ENCODE results near the gene SPOPL. TPM values are rescaled to one million over a fixed set of nuclear protein-coding genes. Genes with fewer than 3 reads are reported as not detected.

The SPOPL gene
- total RNA-seq, 1 donor from 2014 or later, result 9.1 TPM

DNA sequence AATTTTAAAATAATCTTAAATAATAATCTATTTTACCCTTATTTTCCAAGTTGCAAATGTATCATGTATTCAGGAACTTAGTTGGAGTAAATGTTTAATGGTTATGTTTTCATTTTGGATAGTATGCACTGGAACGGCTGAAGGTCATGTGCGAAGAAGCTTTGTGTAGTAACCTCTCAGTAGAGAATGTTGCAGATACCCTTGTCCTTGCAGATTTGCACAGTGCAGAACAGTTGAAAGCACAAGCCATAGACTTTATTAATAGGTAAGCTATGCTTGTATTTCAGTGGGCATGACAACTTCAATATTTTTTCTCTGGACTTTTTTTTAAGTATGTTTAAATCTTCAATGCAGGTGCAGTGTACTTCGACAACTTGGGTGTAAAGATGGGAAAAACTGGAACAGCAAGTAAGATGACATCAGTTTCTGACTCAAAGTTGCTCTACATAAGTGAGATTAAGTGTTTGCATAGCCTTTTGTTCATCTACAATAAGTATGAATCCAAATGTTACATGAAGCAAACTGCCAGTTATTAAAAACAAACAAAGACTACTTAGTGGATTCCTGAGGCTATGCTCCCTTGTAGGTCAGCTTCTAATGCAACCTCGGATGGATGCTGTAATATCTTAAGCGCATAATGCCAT is 63.1 kb downstream of the SPOPL start:
- H3K4me3 ChIP-seq (ENCODE audit: low read depth, low read length), result no peak overlapping the region
- DNase-seq (ENCODE audit: low read depth), result no peak
- TF ChIP-seq, protein P1, sequence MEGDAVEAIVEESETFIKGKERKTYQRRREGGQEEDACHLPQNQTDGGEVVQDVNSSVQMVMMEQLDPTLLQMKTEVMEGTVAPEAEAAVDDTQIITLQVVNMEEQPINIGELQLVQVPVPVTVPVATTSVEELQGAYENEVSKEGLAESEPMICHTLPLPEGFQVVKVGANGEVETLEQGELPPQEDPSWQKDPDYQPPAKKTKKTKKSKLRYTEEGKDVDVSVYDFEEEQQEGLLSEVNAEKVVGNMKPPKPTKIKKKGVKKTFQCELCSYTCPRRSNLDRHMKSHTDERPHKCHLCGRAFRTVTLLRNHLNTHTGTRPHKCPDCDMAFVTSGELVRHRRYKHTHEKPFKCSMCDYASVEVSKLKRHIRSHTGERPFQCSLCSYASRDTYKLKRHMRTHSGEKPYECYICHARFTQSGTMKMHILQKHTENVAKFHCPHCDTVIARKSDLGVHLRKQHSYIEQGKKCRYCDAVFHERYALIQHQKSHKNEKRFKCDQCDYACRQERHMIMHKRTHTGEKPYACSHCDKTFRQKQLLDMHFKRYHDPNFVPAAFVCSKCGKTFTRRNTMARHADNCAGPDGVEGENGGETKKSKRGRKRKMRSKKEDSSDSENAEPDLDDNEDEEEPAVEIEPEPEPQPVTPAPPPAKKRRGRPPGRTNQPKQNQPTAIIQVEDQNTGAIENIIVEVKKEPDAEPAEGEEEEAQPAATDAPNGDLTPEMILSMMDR (conservative IDR thresholded peaks at IDR 0.05; ENCODE audit: low read depth, low read length), result no peak

DNA sequence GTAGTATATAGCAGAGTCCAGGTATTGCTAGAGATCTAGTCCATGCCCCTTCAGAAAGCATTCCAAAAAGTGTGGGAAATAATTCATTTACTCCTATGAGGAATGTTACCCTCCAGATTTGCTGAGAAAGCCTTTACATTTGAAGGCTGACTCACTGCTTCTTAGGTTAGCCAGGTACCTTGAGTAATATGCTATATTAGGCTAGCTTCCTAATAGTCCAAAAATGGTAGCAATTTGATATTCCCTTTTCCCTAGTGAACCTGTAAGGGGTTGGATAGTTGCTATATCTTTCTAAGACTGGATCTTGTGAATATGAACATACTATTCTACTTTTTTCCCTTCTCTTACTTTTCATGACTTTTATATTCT is 63.6 kb downstream of the SPOPL start:
- TF ChIP-seq, protein P1 (conservative IDR thresholded peaks at IDR 0.05; ENCODE audit: low read depth, low read length), result no peak
- H3K4me3 ChIP-seq (ENCODE audit: low read depth, low read length), result no peak overlapping the region
- no peak for DNase-seq (ENCODE audit: low read depth)

DNA sequence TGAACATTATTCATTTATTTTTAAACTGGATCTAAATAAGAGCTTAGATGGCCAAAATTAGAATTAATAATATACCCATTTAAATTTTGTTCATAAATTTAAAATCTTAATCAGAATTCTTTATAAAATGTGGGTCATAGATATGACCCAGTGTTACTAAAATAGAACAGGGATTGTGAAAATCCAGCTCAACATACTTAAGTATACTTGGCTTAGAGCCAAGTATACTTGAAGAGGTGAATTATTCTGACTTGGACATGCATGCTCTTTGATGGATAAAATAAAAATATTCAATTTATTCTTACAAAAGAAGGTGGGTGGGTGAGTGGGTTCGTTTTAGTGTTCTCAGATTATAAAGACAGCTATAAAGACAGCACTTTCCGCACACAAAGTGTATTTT is 70.7 kb downstream of the SPOPL start:
- DNase-seq (ENCODE audit: low read depth), result no peak
- H3K4me3 ChIP-seq (ENCODE audit: low read depth, low read length), result no peak overlapping the region
- TF ChIP-seq, protein P1 (conservative IDR thresholded peaks at IDR 0.05; ENCODE audit: low read depth, low read length), result no peak

DNA sequence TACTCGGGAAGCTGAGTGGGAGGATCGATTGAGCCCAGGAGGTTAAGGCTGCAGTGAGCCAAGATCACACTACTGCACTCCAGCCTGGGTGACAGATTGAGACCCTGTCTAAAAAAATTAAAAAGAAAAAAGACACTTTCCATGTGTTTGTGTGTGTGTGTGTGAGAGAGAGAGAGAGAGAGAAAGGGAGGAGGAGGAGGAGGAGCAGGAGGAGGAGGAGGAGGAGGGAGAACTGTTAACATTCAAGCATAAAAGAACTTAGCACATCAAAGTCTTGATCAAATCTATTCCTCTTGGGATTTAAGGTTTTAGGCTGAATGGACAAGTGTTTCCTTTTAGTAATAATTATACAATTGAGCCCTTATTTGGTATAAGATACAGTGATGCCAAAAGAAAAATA is 75.5 kb downstream of the SPOPL start:
- DNase-seq (ENCODE audit: low read depth), result no peak
- TF ChIP-seq, protein P1 (conservative IDR thresholded peaks at IDR 0.05; ENCODE audit: low read depth, low read length), result no peak
- no peak overlapping the region for H3K4me3 ChIP-seq (ENCODE audit: low read depth, low read length)

DNA sequence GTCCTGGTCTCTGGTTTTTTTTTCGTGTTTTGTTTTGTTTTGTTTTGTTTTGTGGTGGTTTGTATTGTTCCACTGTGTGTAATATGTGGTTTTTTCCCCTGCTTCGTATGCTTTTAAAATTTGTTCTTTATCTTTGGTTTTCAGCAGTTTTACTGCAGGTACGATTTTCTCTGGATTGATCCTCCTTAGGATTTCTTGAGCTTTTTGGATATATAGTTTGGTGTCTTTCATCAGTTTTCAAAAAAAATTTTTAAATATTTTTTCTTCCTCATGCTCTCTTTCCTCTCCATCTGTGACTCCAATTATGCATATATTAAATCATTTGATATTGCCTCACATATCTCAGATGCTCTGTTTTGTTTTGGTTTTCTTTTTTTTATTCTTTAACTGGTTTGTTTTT is 78.0 kb downstream of the SPOPL start:
- no peak for DNase-seq (ENCODE audit: low read depth)

DNA sequence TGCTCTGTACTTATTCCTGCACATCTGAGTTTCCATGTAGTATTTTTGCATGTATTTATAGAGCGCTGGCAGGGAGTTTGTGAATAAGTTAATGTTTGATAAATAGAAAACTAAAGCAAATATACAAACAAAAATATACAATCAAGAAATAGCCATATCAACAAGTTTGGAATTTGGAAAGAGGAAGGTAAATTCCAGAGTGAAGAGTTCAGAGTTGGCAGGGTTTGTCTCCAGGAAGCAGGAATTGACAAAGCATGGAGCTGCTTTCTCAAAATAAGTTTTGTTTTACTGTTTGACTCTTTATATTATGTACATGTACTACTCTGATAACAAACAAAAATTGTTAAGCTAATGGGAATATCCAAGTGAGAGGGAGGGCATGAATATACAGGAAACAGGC is 80.3 kb downstream of the SPOPL start:
- no peak for DNase-seq (ENCODE audit: low read depth)
- H3K4me3 ChIP-seq (ENCODE audit: low read depth, low read length), result no peak overlapping the region
- TF ChIP-seq, protein P1 (conservative IDR thresholded peaks at IDR 0.05; ENCODE audit: low read depth, low read length), result no peak

More for the DNA sequence above, 78.0 kb downstream of the SPOPL start:
- TF ChIP-seq, protein P1 (conservative IDR thresholded peaks at IDR 0.05; ENCODE audit: low read depth, low read length), result no peak
- H3K4me3 ChIP-seq (ENCODE audit: low read depth, low read length), result no peak overlapping the region

DNA sequence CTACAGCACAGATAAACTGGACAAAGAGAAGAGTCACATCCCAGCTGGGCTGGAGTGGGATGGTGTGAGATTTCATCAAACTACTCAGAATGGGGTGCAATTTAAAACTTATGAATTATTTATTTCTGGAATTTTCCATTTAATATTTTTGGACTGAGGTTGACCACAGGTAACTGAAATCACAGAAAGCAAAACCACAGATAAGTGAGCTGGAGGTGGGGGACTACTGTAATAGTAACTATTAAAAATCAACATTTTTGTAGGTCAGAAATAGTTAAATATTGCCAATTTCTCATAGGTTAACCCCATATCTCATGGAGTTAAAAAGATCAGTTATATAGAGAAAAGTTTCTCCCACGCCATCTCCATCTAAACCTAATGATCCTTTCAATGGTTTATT is 88.1 kb downstream of the SPOPL start:
- no peak for DNase-seq (ENCODE audit: low read depth)
- TF ChIP-seq, protein P1 (conservative IDR thresholded peaks at IDR 0.05; ENCODE audit: low read depth, low read length), result no peak

More for the DNA sequence above, 88.1 kb downstream of the SPOPL start:
- H3K4me3 ChIP-seq (ENCODE audit: low read depth, low read length), result no peak overlapping the region
